Effector memory CD4-positive, alpha-beta T cell (primary cell): ENCODE data around the gene SIM2.

ENCODE experiments used
- DNase-seq, 3 donors: peaks; one replicate each; pipeline ENCODE4 v3.0.0-alpha.2; 2020
- H3K27ac ChIP-seq: 2 replicates; pipeline ENCODE4 v1.7.0; 2013; ENCODE audit warnings: mild to moderate bottlenecking, low read length, moderate library complexity; ENCODE audit not compliant: insufficient read depth, poor library complexity, severe bottlenecking
- H3K27me3 ChIP-seq: replicated peaks from 2 replicates; pipeline ENCODE4 v1.7.0; 2013; ENCODE audit warnings: mild to moderate bottlenecking, low read length; ENCODE audit not compliant: insufficient read depth, control insufficient read depth, poor library complexity, severe bottlenecking
- H3K36me3 ChIP-seq: 2 replicates; pipeline ENCODE4 v1.7.0; 2013; ENCODE audit warnings: mild to moderate bottlenecking, low read length, moderate library complexity; ENCODE audit not compliant: control insufficient read depth, insufficient read depth
- H3K4me1 ChIP-seq: 2 replicates; pipeline ENCODE4 v1.7.0; 2013; ENCODE audit warnings: low read length, mild to moderate bottlenecking; ENCODE audit not compliant: control insufficient read depth, insufficient read depth, poor library complexity, severe bottlenecking
- H3K4me3 ChIP-seq: 2 replicates; pipeline ENCODE4 v1.7.0; 2013; ENCODE audit warnings: low read length, low read depth, mild to moderate bottlenecking; ENCODE audit not compliant: insufficient read depth, poor library complexity, severe bottlenecking
- H3K9me3 ChIP-seq: 2 replicates; pipeline ENCODE4 v1.7.0; 2013; ENCODE audit warnings: mild to moderate bottlenecking, low read length, moderate library complexity; ENCODE audit not compliant: control insufficient read depth

The SIM2 gene

DNA sequence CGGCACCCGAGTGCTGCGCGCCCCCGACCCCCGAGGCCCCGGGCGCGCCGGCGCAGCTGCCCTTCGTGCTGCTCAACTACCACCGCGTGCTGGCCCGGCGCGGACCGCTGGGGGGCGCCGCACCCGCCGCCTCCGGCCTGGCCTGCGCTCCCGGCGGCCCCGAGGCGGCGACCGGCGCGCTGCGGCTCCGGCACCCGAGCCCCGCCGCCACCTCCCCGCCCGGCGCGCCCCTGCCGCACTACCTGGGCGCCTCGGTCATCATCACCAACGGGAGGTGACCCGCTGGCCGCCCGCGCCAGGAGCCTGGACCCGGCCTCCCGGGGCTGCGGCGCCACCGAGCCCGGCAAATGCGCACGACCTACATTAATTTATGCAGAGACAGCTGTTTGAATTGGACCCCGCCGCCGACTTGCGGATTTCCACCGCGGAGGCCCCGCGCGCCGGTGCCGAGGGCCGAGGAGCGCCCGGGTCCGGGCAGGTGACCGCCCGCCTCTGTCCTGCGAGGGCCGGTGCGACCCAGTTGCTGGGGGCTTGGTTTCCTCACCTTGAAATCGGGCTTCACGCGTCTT, 49.0 kb downstream of the SIM2 start:
- Histone ChIP-seq H3K27me3 (peaks cover 10% of the 10 kb centered on the region), H3K36me3 (no peaks in the 10 kb centered on the region), H3K27ac (no peak overlapping the region), H3K9me3 (no peaks in the 10 kb centered on the region), H3K4me1 (peaks cover 10% of the 10 kb centered on the region), H3K4me3 (no peak overlapping the region)
- no peak for DNase-seq

DNA sequence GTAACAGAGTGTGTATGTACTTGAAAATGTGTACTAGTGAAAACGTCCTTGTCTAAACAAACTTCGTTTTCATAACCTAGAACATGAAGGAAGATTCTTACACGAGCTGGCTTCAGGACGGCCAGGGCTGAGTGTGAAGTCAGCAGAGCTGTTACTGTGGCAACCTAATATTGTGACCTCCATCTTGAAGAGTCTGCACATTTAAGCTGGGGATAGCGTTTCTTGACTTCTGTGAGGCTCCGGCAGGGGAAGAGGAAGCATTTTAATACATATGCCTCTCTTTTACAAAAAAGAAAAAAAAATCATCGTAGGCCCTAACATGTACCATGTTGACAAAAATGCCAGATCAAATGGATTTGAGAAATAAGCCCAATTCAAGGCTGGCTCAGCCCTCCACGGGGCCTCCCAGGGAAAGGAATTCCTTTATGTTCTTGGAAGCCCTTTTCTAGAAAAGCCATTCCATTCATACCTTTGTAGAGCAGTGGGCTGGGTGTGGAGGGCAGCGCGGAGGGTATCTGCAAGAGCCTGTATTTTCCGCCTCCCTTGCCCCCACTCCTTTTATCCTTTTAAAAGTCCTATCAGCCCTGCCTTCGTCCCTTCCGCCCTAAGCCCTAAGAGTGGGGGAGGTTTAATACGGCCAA, 51.1 kb downstream of the SIM2 start:
- Histone ChIP-seq H3K9me3 (no peaks in the 10 kb centered on the region), H3K36me3 (no peaks in the 10 kb centered on the region), H3K27me3 (peaks cover 10% of the 10 kb centered on the region), H3K4me1 (peaks cover 10% of the 10 kb centered on the region), H3K4me3 (no peak overlapping the region), H3K27ac (no peak overlapping the region)
- DNase-seq: no peak

DNA sequence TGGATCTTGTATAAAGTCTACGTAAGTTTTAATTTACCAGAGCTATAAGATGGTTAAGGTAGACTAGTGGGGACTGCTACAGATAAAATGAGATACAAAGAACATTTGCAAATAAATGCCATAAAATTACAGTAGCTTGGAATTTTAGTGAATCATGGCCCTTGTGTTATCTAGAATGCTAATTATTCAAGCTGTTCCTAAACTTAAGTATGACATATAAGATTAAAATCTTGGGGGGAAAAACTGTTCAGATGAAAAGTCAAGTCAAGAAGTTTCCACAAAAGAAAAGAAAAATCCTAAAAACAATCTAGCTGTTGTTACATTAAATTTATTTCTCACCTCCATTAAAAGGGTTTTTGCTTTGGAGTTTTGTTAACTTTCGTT, 51.7 kb downstream of the SIM2 start:
- no peak for DNase-seq
- no peak overlapping the region for H3K4me3 ChIP-seq
- H3K27me3 ChIP-seq: peaks cover 10% of the 10 kb centered on the region
- H3K27ac ChIP-seq: no peak overlapping the region
- H3K4me1 ChIP-seq: peaks cover 10% of the 10 kb centered on the region
- no peaks in the 10 kb centered on the region for H3K9me3 ChIP-seq
- no peaks in the 10 kb centered on the region for H3K36me3 ChIP-seq

DNA sequence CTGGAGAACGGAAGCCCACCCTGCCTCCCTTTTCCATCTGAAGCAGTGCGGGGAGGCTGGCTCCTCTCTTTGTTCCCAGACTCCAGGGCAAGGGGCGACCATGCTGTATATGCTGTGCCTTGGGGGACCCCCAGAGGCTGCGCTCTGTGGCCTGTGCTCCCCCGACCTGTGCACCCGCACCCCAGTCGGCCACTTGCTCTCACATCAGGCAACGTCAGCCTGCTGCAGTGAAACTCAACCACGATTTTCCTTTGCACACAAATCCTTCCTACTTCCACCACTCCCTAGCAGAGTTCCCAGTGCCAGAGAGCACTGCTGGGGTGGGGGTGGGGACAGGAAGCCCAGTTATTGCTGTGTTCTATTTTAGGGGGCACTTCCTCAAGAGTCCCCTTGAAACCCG, 52.5 kb downstream of the SIM2 start:
- no peak overlapping the region for H3K27ac ChIP-seq
- H3K4me3 ChIP-seq: no peak overlapping the region
- DNase-seq: no peak
- no peaks in the 10 kb centered on the region for H3K36me3 ChIP-seq
- peaks cover 10% of the 10 kb centered on the region for H3K27me3 ChIP-seq
- H3K4me1 ChIP-seq: peaks cover 10% of the 10 kb centered on the region
- H3K9me3 ChIP-seq: no peaks in the 10 kb centered on the region

DNA sequence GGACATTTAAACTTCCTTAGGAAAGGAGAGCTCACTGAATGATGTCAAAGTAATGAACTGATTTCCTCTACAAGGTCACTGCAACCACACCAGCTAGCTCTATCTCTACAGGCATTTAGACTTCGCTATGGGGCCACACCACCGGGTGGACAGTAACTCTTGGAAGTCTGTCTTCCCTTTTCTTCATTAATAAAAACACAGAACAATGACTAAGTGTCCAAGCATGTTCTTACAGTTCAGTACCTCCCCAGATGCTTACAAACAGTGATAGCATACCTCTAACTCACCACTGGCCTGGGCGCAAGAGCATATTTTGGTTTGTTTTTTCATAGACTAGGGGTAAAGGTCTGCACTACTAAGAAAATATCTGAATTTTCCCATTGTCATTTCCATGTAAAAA, 54.6 kb downstream of the SIM2 start:
- Histone ChIP-seq H3K4me1 (peaks cover under 1% of the 10 kb centered on the region), H3K27me3 (peaks cover under 1% of the 10 kb centered on the region), H3K9me3 (no peaks in the 10 kb centered on the region), H3K27ac (no peak overlapping the region), H3K4me3 (no peak overlapping the region), H3K36me3 (no peaks in the 10 kb centered on the region)
- no peak for DNase-seq

DNA sequence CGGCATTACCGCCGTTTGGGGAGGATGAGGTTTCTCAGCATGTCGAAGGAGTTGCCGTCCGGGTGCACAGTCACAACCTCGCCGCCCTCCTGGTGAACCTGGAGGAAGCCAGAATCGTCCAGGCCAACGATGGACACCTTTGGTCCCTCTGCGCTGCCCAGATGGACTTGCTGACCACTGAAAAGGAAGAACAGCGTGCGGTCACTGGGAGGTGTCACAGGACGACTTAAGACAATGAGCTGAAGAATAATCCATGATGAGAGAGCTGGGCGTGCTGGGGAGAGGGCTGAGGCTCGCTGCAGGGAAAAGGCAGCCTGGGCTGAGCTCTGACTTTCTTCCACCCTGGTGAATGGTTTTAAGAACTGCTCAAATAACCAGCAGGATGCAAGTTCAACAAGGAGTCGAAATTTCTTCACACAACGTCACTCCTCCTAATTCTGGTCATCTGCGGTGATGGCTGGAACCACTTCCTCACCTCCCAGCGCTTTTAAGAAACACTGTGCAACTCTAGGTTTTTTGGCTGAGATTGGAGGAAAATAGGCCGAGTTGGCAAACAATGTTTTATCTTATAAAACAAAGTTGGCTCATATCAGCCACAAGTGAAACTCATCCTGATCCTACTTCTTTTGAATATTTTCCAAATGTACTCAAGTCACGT, 55.5 kb downstream of the SIM2 start:
- Histone ChIP-seq H3K27ac (no peak overlapping the region), H3K9me3 (no peaks in the 10 kb centered on the region), H3K36me3 (no peaks in the 10 kb centered on the region), H3K4me3 (no peak overlapping the region), H3K27me3 (no peaks in the 10 kb centered on the region), H3K4me1 (no peaks in the 10 kb centered on the region)
- no peak for DNase-seq

DNA sequence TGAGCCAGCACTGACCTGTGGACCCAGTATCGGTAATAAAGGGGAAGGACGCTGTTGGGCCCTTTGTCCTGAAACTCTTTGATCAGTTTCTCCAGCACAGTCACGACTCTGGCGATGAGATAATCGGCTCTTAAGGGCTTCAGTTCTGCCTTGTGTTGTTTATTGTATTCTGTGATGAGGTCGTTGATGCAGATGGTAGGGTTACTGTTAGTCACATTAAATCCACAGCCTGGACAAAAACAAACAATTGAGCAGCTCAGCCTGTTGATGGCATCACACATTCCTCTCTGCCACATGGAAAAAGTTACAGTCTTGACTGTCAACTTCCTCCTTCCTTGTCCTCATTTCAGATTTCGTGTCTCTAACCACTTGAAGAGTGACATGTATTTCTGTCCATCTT, 57.6 kb downstream of the SIM2 start:
- no peak overlapping the region for H3K4me3 ChIP-seq
- no peak for DNase-seq
- H3K27ac ChIP-seq: no peak overlapping the region

DNA sequence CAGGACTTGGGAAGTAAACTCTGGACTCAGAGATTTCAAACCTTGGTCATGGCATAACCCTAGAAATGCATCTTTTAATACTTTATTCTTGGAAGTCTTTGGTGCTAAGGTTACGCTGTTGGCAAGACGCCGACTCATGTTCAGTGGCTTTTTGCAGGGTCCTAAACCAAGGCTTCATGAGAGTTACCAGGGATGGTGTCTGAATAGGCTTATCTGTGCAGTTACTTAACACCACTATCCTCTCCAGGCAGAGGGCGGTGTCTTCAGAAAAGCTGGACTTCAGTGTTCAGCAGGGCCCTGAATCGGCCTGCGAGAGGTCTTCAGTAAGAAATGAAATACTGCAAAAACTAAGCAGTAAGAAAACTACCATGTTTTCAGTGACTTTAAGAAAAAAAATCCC, 58.3 kb downstream of the SIM2 start:
- Histone ChIP-seq H3K27me3 (no peaks in the 10 kb centered on the region), H3K36me3 (no peaks in the 10 kb centered on the region), H3K27ac (no peak overlapping the region), H3K4me3 (no peak overlapping the region), H3K9me3 (no peaks in the 10 kb centered on the region), H3K4me1 (no peaks in the 10 kb centered on the region)
- no peak for DNase-seq

More for the DNA sequence above, 57.6 kb downstream of the SIM2 start:
- no peaks in the 10 kb centered on the region for H3K27me3 ChIP-seq
- H3K9me3 ChIP-seq: no peaks in the 10 kb centered on the region
- H3K36me3 ChIP-seq: no peaks in the 10 kb centered on the region
- no peaks in the 10 kb centered on the region for H3K4me1 ChIP-seq

DNA sequence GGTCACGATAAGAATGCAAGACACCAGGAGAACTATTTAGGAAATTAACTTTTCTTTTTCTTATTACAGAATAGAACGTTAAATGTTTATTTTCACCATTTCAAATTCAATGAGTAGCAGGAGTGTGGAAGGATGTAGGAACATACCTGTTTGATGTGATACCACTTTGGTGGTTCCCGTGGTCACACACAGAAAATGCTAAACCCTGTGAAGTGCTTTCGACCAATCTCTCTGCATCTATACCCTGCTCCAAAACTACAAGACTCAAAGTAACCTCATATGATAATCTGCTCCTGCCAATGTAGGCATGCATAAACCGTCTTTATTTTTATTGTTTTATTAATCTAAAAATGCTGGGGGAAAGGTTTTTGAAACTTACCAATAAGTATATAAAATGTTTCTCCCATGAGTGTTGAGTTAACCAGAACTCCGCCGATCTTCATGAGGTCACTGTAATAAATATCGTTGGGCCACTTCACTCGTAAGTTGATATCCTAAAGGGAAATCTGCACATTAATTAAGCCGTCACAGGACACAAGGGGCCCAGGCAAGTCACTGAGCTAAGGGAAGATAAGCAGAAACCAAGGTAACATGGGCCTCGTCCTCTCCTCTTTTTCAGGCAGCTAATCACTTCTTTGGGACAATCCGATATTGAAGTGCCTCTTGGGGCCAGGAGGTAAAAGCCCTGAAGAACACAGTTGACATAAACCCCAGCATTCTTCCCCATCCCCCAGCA, 60.6 kb downstream of the SIM2 start:
- H3K9me3 ChIP-seq: no peaks in the 10 kb centered on the region

DNA sequence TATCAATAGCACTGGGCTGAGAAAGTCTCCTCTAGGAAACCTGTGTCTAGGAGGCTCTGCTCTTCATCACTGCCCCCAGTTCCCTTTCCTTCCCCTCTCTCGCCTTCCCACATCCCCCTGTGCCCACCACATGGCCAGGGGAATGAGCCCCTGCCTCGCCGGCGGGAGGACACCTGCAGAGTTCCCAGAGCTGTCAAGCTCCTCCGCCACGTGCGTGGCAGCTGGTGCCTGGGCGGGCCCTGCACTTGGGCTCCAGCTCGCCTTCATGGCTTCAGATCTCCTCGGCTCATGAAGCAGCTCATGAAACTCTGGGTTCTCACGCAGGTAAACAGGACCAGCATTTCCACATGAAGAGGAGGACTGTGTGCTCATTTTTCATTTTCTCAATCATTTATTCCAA, 62.8 kb downstream of the SIM2 start:
- Histone ChIP-seq H3K27ac (no peak overlapping the region), H3K4me1 (no peaks in the 10 kb centered on the region), H3K4me3 (no peak overlapping the region), H3K36me3 (no peaks in the 10 kb centered on the region), H3K9me3 (no peaks in the 10 kb centered on the region), H3K27me3 (no peaks in the 10 kb centered on the region)
- no peak for DNase-seq

More for the DNA sequence above, 60.6 kb downstream of the SIM2 start:
- Histone ChIP-seq H3K36me3 (no peaks in the 10 kb centered on the region), H3K4me1 (no peaks in the 10 kb centered on the region), H3K4me3 (no peak overlapping the region), H3K27ac (no peak overlapping the region), H3K27me3 (no peaks in the 10 kb centered on the region)
- no peak for DNase-seq
